ENCODE data around the gene CCDC117.
"Not testable (repeated sequence)": the region's sequence is repeated elsewhere in the genome, so short reads cannot be mapped to it uniquely, and the experiment has no call there.

CCDC117 gene

GRCh38 chr22:28799606-28800307 lies 27.3 kb downstream of the CCDC117 start:
- peak overlapping the region; percentile 93 for H3K27ac ChIP-seq
- TF ChIP-seq, protein P1, sequence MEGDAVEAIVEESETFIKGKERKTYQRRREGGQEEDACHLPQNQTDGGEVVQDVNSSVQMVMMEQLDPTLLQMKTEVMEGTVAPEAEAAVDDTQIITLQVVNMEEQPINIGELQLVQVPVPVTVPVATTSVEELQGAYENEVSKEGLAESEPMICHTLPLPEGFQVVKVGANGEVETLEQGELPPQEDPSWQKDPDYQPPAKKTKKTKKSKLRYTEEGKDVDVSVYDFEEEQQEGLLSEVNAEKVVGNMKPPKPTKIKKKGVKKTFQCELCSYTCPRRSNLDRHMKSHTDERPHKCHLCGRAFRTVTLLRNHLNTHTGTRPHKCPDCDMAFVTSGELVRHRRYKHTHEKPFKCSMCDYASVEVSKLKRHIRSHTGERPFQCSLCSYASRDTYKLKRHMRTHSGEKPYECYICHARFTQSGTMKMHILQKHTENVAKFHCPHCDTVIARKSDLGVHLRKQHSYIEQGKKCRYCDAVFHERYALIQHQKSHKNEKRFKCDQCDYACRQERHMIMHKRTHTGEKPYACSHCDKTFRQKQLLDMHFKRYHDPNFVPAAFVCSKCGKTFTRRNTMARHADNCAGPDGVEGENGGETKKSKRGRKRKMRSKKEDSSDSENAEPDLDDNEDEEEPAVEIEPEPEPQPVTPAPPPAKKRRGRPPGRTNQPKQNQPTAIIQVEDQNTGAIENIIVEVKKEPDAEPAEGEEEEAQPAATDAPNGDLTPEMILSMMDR (IDR thresholded peaks at IDR 0.05), result no peak
- no peak for TF ChIP-seq ZFX (IDR thresholded peaks at IDR 0.05; ENCODE audit: borderline replicate concordance)

GRCh38 chr22:28800308-28801041 lies 28.0 kb downstream of the CCDC117 start, which contains the start of gene XBP1:
TSS of gene XBP1 (minus strand) at chr22:28800569.
- no peak for TF ChIP-seq ZFX (IDR thresholded peaks at IDR 0.05; ENCODE audit: borderline replicate concordance)
- TF ChIP-seq, protein P1 (IDR thresholded peaks at IDR 0.05), result 0 out of 2 replicates have a peak, but pooled peaks have one; percentile 3
- H3K27ac ChIP-seq, result peak within 1 kb of the TSS; percentile 93

DNA sequence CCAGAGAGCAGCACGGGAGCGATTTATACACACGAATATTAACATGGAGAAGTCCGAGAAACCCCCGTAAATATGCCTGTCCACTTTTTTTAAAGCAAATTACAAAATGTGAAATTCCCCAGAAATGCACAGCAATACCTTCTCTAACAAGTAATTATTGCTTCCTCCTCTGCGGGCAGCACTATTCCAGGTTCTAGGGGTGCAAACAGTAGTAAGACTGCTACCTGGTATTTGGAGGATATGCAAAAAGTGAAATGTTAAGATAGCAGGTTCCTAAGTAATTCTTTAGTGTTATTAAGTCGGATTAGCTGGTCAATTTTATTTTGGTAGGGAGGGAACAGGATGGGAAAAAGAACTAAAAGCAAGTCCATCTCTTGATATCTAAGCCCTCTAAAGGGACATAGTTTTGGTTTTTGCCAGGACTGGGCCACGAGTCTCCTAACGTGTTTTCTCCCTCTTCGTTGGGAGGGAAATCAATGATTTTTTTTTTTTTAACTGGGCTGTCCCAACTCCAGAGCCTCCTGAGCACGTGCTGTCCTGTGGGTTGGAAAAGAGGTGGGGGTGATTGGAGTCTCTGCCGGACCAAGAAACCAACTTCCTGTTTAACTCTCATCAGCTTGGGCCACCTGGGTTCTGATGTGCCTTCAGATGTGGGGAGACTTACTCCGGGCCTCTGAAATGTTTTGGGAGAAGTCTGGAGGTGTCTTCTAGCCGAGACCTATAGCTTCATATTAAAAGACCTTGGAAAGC lies 29.5 kb downstream of the CCDC117 start:
- no peak for TF ChIP-seq ZFX (IDR thresholded peaks at IDR 0.05; ENCODE audit: borderline replicate concordance)
- TF ChIP-seq, protein P1 (IDR thresholded peaks at IDR 0.05), result no peak
- peak overlapping the region; percentile 93 for H3K27ac ChIP-seq

DNA sequence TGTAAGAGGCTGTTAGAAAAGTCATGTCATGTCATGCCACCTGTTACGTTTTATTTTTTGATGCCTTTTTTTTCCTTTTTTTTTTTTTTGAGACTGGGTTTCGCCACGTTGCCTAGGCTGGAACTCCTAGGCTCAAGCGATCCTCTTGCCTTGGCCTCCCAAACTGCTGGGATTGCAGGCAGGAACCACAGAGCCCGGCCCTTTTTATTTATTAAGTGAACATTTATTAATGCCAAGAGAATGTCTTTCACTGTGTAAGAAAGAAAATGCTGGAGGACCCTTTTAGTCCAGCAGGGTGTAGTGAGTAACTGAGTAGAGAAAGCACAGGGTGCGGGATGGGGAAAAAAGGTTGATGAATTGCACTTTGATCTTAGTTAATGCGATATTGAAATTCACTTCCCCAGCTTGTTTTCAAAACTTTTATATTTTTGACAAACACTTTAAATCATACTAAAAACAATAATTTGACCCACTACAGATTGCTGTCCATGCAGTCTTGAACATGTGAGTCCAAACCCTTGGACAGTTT lies 30.2 kb downstream of the CCDC117 start:
- H3K27ac ChIP-seq, result peak overlapping the region; percentile 93; the same call in 1 of the 2 replicates
- TF ChIP-seq, protein P1 (IDR thresholded peaks at IDR 0.05), result no peak
- no peak for TF ChIP-seq ZFX (IDR thresholded peaks at IDR 0.05; ENCODE audit: borderline replicate concordance)

DNA sequence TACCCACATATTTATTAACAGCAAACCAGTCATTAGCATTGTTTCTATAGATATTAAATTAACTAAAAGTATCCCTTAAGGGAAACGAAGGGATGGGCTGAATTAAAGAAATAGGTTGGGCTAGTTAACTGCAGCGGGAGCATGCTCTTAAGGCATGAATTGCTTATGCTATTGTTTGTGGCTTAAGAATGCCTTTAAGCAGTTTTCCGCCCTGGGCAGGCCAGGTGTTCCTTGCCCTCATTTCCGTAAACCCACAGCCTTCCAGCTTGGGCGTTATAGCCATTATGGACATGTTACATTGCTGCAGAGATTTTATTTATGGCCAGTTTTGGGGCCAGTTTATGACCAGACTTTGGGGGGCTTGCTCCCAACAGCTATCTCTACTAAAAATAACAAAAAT lies 32.9 kb downstream of the CCDC117 start:
- not testable (repeated sequence) for H3K27ac ChIP-seq

GRCh38 chr22:28808716-28809355 lies 36.3 kb downstream of the CCDC117 start:
- H3K27ac ChIP-seq, result no peak overlapping the region
- TF ChIP-seq ZFX (IDR thresholded peaks at IDR 0.05; ENCODE audit: borderline replicate concordance), result no peak
- TF ChIP-seq, protein P1 (IDR thresholded peaks at IDR 0.05), result no peak
